K562 (cell line): Measurements from ENCODE around the gene HAX1. TPM values are rescaled to one million over a fixed set of nuclear protein-coding genes. Genes with fewer than 3 reads are reported as not detected.

Experiments
- ATAC-seq: fragments of 200-7000 bp; cut with Tn5 transposase; 3 replicates; pipeline ENCODE4 v1.9.1; 2020; ENCODE audit warnings: moderate library complexity
- BruUV-seq: library from RNA; stranded (reverse); fragments of 400-500 nt; replicated peaks from 2 replicates; lab custom pipeline; 2021; lab: Mats Ljungman, UMichigan
- CTCF ChIA-PET: fragments of 300-600 bp; formaldehyde crosslinking; extraction: SDS; loops from one replicate; lab custom pipeline; 2021; ENCODE audit warnings: low intra/inter-chr PET ratio; lab: Yijun Ruan, JAX
- POLR2A ChIA-PET: fragments of 300-600, 350-650 bp; sonication (Branson Sonifier 250); formaldehyde crosslinking; extraction: SDS; loops from one replicate; lab custom pipeline; 2021; ENCODE audit warnings: antibody characterized with exemption, inconsistent platforms; lab: Yijun Ruan, JAX
- DNase-seq, 4 experiments: peaks; one replicate each; pipeline versions ENCODE4 v3.0.0 to v3.0.0-alpha.2; 2011 to 2018; ENCODE audit warnings: low spot score in 3 of 4, mixed read lengths in 3 of 4; ENCODE audit errors: extremely low read depth in 1 of 4
- FAIRE-seq: peaks from 2 replicates; lab custom pipeline; 2011; peaks lifted over from hg19 to GRCh38; lab: Jason Lieb, UNC
- H2AFZ ChIP-seq: 2 replicates; pipeline ENCODE4 v1.6.0; 2011; ENCODE audit warnings: low read depth, low read length, control low read depth, inconsistent platforms
- H3K27ac ChIP-seq: fragments of 200-600 bp; 3 replicates; pipeline ENCODE4 v1.8.0; 2011; ENCODE audit warnings: low read depth, mild to moderate bottlenecking, control low read depth, inconsistent platforms, low read length, moderate library complexity, mixed read lengths; ENCODE audit errors: extremely low read depth
- H3K27me3 ChIP-seq, 2 experiments: fragments of 300-600 bp in 1 of 2; 2 replicates in 1 of 2; 3 replicates in 1 of 2; pipeline versions ENCODE4 v1.6.0 to v1.8.0; 2011; ENCODE audit warnings: inconsistent platforms in 2 of 2, low read length in 2 of 2, mild to moderate bottlenecking in 1 of 2, mixed read lengths in 1 of 2, moderate library complexity in 1 of 2; ENCODE audit not compliant: control insufficient read depth in 2 of 2, insufficient read depth in 2 of 2
- H3K36me3 ChIP-seq: fragments of 300-600 bp; 3 replicates; pipeline ENCODE4 v1.8.0; 2011; ENCODE audit warnings: mild to moderate bottlenecking, low read length, inconsistent platforms; ENCODE audit not compliant: control insufficient read depth, insufficient read depth
- H3K4me1 ChIP-seq, 2 experiments: fragments of 200-600 bp in 1 of 2; replicated peaks in 1 of 2; 2 replicates in 1 of 2; 3 replicates in 1 of 2; pipeline versions ENCODE4 v1.5.1 to v1.8.0; 2011; ENCODE audit warnings: inconsistent platforms in 2 of 2, low read length in 2 of 2, mild to moderate bottlenecking in 1 of 2, mixed read lengths in 1 of 2, moderate library complexity in 1 of 2; ENCODE audit not compliant: control insufficient read depth in 2 of 2, insufficient read depth in 2 of 2
- H3K4me2 ChIP-seq: 2 replicates; pipeline ENCODE4 v1.6.1; 2011; ENCODE audit warnings: low read length, control low read depth, inconsistent platforms, mixed read lengths; ENCODE audit not compliant: insufficient read depth
- H3K4me3 ChIP-seq: fragments of 200-600 bp; sonication (generic), shearing (Covaris generic); 2 replicates; pipeline ENCODE4 v1.5.1; 2016; ENCODE audit warnings: control low read depth, inconsistent platforms
- H3K79me2 ChIP-seq: fragments of 200-600 bp; 3 replicates; pipeline ENCODE4 v1.8.0; 2011; ENCODE audit warnings: low read length, inconsistent platforms; ENCODE audit not compliant: control insufficient read depth, insufficient read depth
- H3K9ac ChIP-seq, 2 experiments: 2 replicates each; pipeline versions ENCODE4 v1.6.0 to v1.6.1; 2011; ENCODE audit warnings: low read depth in 2 of 2, low read length in 2 of 2, control low read depth in 1 of 2, inconsistent platforms in 1 of 2, mild to moderate bottlenecking in 1 of 2, mixed read lengths in 1 of 2; ENCODE audit not compliant: insufficient read depth in 1 of 2
- H3K9me1 ChIP-seq: one replicate; pipeline ENCODE4 v1.6.0; 2011; ENCODE audit warnings: inconsistent platforms, mild to moderate bottlenecking, low read length, moderate library complexity; ENCODE audit not compliant: control insufficient read depth, insufficient read depth
- H3K9me3 ChIP-seq: replicated peaks from 2 replicates; pipeline ENCODE4 v1.5.1; 2011; ENCODE audit warnings: low read depth, low read length, inconsistent platforms; ENCODE audit not compliant: control insufficient read depth, insufficient read depth
- H4K20me1 ChIP-seq: replicated peaks from 2 replicates; pipeline ENCODE4 v1.6.1; 2011; ENCODE audit warnings: low read length, inconsistent platforms, mixed read lengths; ENCODE audit not compliant: control insufficient read depth, insufficient read depth
- ADNP ChIP-seq: fragments of 200-800 bp; sonication (Bioruptor generic); IDR thresholded peaks from 2 replicates; pipeline ENCODE4 v1.6.1; 2016; ENCODE audit warnings: missing genetic modification characterization, missing compliant biosample characterization
- KDM1A ChIP-seq, 2 experiments: fragments of 450-650 bp; IDR thresholded peaks; 2 replicates each; pipeline ENCODE4 v1.6.1; 2016; ENCODE audit warnings: mild to moderate bottlenecking in 2 of 2
- KDM4B ChIP-seq, 2 experiments: fragments of 450-650 bp in 1 of 2; sonication (generic) in 1 of 2; IDR thresholded peaks; 2 replicates each; pipeline ENCODE4 v1.6.1; 2016 to 2017; ENCODE audit warnings: borderline replicate concordance in 2 of 2, antibody characterized with exemption in 1 of 2, low read depth in 1 of 2, mild to moderate bottlenecking in 1 of 2
- RB1 ChIP-seq: fragments of 450-650 bp; IDR thresholded peaks from 2 replicates; pipeline ENCODE4 v1.6.1; 2017; ENCODE audit warnings: low read depth, mild to moderate bottlenecking
- RBM34 ChIP-seq: fragments of 200-400 bp; formaldehyde crosslinking; IDR thresholded peaks from 2 replicates; pipeline ENCODE4 v1.6.1; 2018; ENCODE audit warnings: low read length, borderline replicate concordance; ENCODE audit not compliant: insufficient read depth
- RBM39 ChIP-seq: fragments of 200-400 bp; formaldehyde crosslinking; optimal IDR thresholded peaks from 2 replicates; pipeline ENCODE3; 2018; ENCODE audit warnings: low read depth, low read length
- RFX5 ChIP-seq: IDR thresholded peaks from 2 replicates; pipeline ENCODE4 v1.6.1; 2011; ENCODE audit warnings: low read depth, mild to moderate bottlenecking, improper control_type of control experiment, low read length
- TCFL5 ChIP-seq: fragments of 250-450 bp; sonication (Bioruptor Pico); conservative IDR thresholded peaks from 2 replicates; pipeline ENCODE4 v1.6.1; 2021; ENCODE audit warnings: mild to moderate bottlenecking, moderate library complexity, matching md5 sums
- USF2 ChIP-seq: sonication (generic); formaldehyde crosslinking; IDR thresholded peaks from 2 replicates; pipeline ENCODE4 v1.5.0; 2020; ENCODE audit warnings: missing genetic modification reagents
- ZFP1 ChIP-seq: fragments of 450-650 bp; formaldehyde crosslinking; IDR thresholded peaks from 2 replicates; pipeline ENCODE4 v1.4.0; 2020; ENCODE audit warnings: mild to moderate bottlenecking, mixed read lengths
- ZNF140 ChIP-seq: fragments of 250-450 bp; sonication (Bioruptor Pico); IDR thresholded peaks from 2 replicates; pipeline ENCODE4 v1.8.0; 2021; ENCODE audit warnings: moderate library complexity, mild to moderate bottlenecking, inconsistent platforms
- ZNF3 ChIP-seq: fragments of 250-450 bp; sonication (Bioruptor Pico); IDR thresholded peaks from 2 replicates; pipeline ENCODE4 v1.5.0; 2021; ENCODE audit warnings: mild to moderate bottlenecking, moderate library complexity
- ZNF512 ChIP-seq: IDR thresholded peaks from 2 replicates; pipeline ENCODE4 v1.6.1; 2016; ENCODE audit warnings: missing genetic modification characterization, missing compliant biosample characterization
- WGBS: fragments of 100-300 bp; shearing (Covaris generic); methylation state at CpG from one replicate; pipeline ENCODE4 v1.1.6; 2016; ENCODE audit warnings: low coverage, mixed read lengths; ENCODE audit not compliant: insufficient coverage; ENCODE audit errors: missing lambda C conversion rate; 5-methylcytosine and 5-hydroxymethylcytosine counted together
- in situ Hi-C: fragments of 300-500 bp; cut with MboI; formaldehyde crosslinking; loops from 4 replicates; pipeline ENCODE4 v1.15.0; 2018; ENCODE audit warnings: inconsistent platforms, mixed read lengths
- intact Hi-C: fragments of 100-400 bp; cut with micrococcal nuclease; formaldehyde crosslinking; loops from 2 replicates; pipeline ENCODE4 v1.14.2; 2022
- polyA plus RNA-seq, 8 experiments: library from polyadenylated mRNA; depleted of rRNA in 4 of 8; stranded (reverse) in 5 of 8; unstranded in 3 of 8; fragments of >200 nt; fragmentation: Nextera tagmentation in 2 of 8; fragmentation: Illumina TruSeq in 1 of 8; extraction: Ambion mirVana in 2 of 8; extraction: Trizol in 1 of 8; gene quantifications; 2 replicates each; pipeline versions ENCODE4 v1.2.1 to v1.2.3, GENCODE V29; 2011 to 2014; ENCODE audit warnings: inconsistent platforms in 1 of 8, missing spikeins in 1 of 8
- total RNA-seq, 7 experiments: library from RNA; depleted of rRNA in 6 of 7; stranded (reverse); fragments of >200 nt in 6 of 7; fragmentation: Illumina TruSeq in 2 of 7; extraction: Trizol in 2 of 7; gene quantifications; 2 replicates each; pipeline versions ENCODE4 v1.2.1 to v1.2.3, GENCODE V29; 2011 to 2021; ENCODE audit warnings: low replicate concordance in 1 of 7
- TF ChIP-seq, protein P1 (sequence below), 2 experiments: IDR thresholded peaks; 2 replicates each; pipeline ENCODE4 v1.6.1; 2011; ENCODE audit warnings: borderline replicate concordance in 1 of 2, control low read depth in 1 of 2, low read depth in 1 of 2, low read length in 1 of 2, mild to moderate bottlenecking in 1 of 2, mixed read lengths in 1 of 2, moderate library complexity in 1 of 2; ENCODE audit not compliant: insufficient read depth in 1 of 2, insufficient read length in 1 of 2, poor library complexity in 1 of 2, severe bottlenecking in 1 of 2; ENCODE audit errors: extremely low read depth in 1 of 2
- TF ChIP-seq, protein P2 (sequence below): fragments of 150-350 bp; IDR thresholded peaks from 2 replicates; pipeline ENCODE4 v1.6.1; 2014; ENCODE audit warnings: low read depth, mild to moderate bottlenecking, low read length, borderline replicate concordance

HAX1 gene
- total and polyA plus RNA-seq, 9 of the 15 experiments (the other 6 are each of a cell fraction or from before 2014, with no cell fraction given) = 143 to 492 (median 234) TPM

DNA sequence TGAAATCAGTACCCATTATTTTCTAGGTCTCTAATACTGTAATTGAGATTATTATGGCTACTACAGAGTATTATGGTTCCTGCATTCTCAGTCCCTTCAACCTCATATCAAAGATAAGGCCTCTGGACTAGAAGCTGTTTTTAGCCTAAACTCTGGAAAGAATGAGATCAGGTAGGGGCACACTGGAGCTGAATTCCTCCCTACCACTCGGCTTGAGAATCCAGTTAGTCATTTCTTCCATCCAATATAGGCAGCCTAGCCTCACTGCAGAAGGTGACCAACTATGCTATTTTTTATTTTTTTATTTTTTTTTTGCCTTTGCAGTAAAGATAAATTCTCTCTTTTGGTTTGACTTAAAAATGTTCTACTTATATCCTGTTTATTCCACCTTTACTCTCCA lies 8.0 kb upstream of the HAX1 start:
- intact Hi-C loops = no loop called here
- H2AFZ ChIP-seq = no peak overlapping the region
- no peaks in the 10 kb centered on the region for H3K9me3 ChIP-seq
- in situ Hi-C loops = no loop called here
- peaks cover 0 to 7% of the 10 kb centered on the region in 2 experiments; a peak in 1 of 5 replicates for H3K4me1 ChIP-seq
- CTCF ChIA-PET = no interaction called here
- POLR2A ChIA-PET = interaction anchor here (0.9 to 1.5 kb wide), 3 partner anchors 9 to 43 kb away, joined by 3 to 4 read pairs (median 4); no protein-coding TSS in a partner anchor
- 77% methylated on average over 1 of the region's 1 CpG for WGBS
- no peak overlapping the region for H3K4me3 ChIP-seq
- peaks cover 91% of the 10 kb centered on the region for H3K36me3 ChIP-seq
- H3K9me1 ChIP-seq = peaks cover 3% of the 10 kb centered on the region
- H4K20me1 ChIP-seq = peaks cover 11% of the 10 kb centered on the region
- no peak overlapping the region for H3K9ac ChIP-seq
- ATAC-seq = no peak; the same call in 2 of the 3 replicates
- no peak overlapping the region for H3K4me2 ChIP-seq
- BruUV-seq = no TSS peak
- DNase-seq = no peak
- H3K27me3 ChIP-seq = no peaks in the 10 kb centered on the region
- H3K79me2 ChIP-seq = no peaks in the 10 kb centered on the region
- H3K27ac ChIP-seq = no peak overlapping the region
- FAIRE-seq = no peak
- no peak for TF ChIP-seq RBM39
- TF ChIP-seq, protein P1, sequence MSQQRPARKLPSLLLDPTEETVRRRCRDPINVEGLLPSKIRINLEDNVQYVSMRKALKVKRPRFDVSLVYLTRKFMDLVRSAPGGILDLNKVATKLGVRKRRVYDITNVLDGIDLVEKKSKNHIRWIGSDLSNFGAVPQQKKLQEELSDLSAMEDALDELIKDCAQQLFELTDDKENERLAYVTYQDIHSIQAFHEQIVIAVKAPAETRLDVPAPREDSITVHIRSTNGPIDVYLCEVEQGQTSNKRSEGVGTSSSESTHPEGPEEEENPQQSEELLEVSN (IDR thresholded peaks at IDR 0.05; ENCODE audit: borderline replicate concordance in 1 of 2, extremely low read depth in 1 of 2, insufficient read depth in 1 of 2, insufficient read length in 1 of 2, low read depth in 1 of 2, low read length in 1 of 2, poor library complexity in 1 of 2, severe bottlenecking in 1 of 2) = no peak
- TF ChIP-seq RFX5 = no peak
- no peak for TF ChIP-seq ZNF140 (CRISPR knock-in tag)
- TF ChIP-seq RB1 = no peak
- no peak for TF ChIP-seq USF2
- no peak for TF ChIP-seq ZNF3 (CRISPR knock-in tag)
- no peak for TF ChIP-seq ADNP (tag)
- TF ChIP-seq ZFP1 = no peak
- TF ChIP-seq, protein P2, sequence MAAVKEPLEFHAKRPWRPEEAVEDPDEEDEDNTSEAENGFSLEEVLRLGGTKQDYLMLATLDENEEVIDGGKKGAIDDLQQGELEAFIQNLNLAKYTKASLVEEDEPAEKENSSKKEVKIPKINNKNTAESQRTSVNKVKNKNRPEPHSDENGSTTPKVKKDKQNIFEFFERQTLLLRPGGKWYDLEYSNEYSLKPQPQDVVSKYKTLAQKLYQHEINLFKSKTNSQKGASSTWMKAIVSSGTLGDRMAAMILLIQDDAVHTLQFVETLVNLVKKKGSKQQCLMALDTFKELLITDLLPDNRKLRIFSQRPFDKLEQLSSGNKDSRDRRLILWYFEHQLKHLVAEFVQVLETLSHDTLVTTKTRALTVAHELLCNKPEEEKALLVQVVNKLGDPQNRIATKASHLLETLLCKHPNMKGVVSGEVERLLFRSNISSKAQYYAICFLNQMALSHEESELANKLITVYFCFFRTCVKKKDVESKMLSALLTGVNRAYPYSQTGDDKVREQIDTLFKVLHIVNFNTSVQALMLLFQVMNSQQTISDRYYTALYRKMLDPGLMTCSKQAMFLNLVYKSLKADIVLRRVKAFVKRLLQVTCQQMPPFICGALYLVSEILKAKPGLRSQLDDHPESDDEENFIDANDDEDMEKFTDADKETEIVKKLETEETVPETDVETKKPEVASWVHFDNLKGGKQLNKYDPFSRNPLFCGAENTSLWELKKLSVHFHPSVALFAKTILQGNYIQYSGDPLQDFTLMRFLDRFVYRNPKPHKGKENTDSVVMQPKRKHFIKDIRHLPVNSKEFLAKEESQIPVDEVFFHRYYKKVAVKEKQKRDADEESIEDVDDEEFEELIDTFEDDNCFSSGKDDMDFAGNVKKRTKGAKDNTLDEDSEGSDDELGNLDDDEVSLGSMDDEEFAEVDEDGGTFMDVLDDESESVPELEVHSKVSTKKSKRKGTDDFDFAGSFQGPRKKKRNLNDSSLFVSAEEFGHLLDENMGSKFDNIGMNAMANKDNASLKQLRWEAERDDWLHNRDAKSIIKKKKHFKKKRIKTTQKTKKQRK = no peak
- TF ChIP-seq TCFL5 = no peak
- no peak for TF ChIP-seq KDM4B (IDR thresholded peaks at IDR 0.05; ENCODE audit: borderline replicate concordance in 2 of 2, low read depth in 1 of 2)
- no peak for TF ChIP-seq KDM1A (IDR thresholded peaks at IDR 0.05)
- no peak for TF ChIP-seq RBM34
- no peak for TF ChIP-seq ZNF512 (tag)
